Right hindlimb (tissue), 1 donor: ENCODE data around the gene TMEM44.
"Not testable (repeated sequence)": the region's sequence is repeated elsewhere in the genome, so short reads cannot be mapped to it uniquely, and the experiment has no call there.

Experiments used
- DNase-seq: peaks from one replicate; pipeline ENCODE4 v3.0.0-alpha.2; 2018

TMEM44 gene

DNA sequence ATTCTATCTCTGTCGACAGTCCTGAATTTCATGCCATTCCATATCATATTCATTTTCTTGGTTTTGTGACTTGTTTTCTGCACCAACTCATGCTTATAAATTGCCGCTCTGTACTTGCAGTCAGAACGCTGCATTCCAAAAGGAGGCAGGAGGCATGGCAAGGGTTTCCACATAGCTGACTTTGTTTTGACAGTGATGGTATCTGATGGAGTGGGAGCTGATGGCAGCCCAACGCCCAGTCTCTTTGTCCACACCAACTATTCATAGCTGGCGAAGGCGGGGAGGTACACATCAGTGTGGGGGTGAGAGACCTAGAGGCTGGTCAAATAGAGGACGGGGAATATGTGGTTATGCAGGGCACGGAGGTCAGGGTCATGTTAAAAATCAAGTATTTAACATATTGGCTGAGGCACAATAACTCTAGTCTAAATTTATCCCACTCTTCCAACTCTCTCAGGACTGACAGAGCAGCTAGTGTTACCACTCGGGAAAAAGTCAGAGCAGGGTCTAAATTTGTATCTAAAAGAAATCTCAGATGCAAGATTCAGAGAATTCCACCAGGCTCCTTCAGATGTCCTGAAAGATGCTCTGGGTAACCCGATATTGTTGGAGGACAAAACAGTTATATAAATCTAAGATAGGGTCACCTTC is 78.6 kb downstream of the TMEM44 start:
- DNase-seq, result no peak

DNA sequence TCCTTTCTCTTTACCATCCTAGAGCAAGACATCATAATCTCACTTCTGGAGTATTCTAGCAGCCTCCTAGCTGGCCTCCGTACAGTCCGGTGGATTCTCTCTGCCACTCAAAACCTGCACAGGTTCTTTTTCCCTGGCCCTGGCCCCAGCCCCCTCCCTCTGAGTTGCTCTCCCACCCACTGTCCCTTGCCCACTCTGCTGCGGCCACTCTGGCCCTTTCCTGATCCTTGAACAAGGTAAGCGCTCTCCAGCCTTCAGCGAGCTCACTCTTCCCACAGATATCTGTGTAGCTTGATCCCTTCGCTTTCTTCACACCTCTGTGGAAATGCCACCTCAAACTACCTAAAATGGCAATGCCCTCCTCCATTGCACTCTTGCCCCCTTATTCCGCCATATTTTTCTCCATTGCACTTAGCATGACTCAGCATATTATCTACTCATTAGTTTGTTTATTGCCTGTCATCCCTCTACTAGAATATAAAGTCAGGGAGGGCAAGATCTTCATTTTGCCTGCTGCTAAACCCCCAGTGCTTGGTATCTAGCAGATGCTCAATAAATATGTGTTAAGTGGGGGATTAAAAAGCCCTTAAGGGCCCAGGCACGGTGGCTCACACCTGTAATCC is 80.8 kb downstream of the TMEM44 start:
- no peak for DNase-seq

DNA sequence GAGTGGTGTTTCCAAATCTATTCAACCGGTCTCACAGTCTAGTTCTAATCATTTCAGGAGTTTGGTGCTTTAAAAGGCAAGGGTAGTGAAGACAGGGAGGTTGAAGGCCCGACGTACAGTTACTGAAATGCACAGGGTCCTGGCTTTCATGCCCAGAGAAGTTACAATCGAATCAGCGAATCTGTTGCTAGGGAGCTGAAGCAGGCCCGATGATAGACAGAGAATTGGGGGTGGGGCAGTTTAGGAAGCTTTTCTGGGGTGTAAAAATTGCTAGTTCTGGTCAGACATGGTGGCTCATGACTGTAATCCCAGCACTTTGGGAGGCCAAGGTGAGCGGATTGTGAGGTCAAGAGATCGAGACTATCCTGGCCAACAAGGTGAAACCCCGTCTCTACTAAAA is 83.4 kb downstream of the TMEM44 start:
- DNase-seq, result no peak

DNA sequence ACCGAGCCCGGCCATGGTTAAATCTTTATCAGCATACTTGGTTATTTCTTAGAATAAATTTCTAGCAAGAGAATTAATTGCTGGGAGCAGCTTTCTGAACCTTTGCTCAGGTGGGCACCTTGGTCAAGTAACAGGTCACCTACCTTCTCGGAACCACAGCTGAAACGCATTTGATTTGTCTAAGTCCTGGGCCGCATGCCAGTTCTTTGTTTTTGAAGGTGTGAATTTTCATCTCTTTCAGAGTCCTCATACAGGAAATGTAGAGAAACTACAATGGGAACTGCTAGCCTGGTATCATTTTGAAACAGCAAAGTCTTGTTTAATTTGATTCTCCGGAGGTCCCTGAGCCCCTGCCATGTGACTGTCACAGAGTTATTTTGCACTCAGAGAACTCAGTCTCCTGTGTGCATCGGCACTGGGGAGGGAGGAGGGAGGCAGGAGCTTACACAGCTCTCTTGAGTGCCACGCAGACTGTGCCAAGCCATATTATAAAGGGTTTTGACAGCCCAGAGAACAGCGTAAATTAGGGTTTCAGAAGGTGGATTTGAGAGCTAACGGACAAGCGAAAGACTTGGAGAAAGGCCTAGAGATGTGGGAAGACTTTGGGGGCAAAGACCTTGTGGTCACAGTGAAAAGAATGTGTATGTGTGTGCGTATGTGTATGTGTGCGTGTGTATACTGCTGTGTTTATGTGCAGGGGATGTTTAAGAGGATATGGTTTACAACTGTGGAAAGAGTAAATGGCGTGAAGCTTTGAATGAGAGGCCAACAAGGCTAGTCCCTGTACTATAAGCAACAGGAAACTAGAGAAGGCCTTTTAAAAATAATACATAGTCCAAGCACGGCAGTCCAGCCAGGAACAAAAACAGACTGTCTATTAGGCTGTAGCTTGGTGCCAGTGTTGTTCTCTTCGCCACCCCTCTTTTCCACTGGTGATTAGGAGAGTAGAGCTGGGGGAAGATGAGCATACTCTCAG is 84.6 kb downstream of the TMEM44 start:
- DNase-seq, result no peak

DNA sequence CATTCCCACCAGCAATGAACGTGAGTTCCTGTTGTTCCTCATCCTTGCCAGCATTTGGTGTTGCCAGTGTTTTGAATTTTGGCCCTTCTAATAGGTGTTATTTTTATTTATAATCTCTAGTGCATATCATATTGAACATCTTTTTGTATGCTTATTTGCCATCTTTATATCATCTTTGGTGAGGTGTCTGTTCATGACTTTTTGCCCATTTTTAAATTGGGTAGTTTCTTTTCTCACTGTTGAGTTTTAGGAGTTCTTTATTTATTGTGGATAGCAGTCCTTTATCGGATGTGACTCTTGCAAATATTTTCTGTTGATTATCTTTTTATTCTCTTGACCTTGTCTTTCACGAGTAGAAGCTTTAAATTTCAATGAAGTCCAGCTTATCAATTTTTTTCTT is 86.2 kb downstream of the TMEM44 start:
- no peak for DNase-seq

DNA sequence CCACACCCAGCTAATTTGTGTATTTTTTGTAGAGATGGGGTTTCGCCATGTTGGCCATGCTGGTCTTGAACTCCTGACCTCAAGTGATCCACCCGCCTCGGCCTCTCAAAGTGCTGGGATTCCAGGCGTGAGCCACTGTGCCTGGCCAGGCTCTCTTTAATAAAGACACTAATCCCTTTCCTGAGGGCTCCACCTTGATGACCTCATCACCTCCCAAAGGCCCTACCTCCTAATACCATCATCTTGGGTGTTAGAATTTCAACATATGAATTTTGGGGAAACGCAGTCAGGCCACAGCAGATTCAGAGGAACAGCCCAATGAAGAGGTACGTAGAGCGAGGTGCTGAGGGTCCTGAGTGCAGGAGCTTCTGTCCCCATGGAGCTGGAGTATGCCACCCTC is 87.7 kb downstream of the TMEM44 start:
- not testable (repeated sequence) for DNase-seq

DNA sequence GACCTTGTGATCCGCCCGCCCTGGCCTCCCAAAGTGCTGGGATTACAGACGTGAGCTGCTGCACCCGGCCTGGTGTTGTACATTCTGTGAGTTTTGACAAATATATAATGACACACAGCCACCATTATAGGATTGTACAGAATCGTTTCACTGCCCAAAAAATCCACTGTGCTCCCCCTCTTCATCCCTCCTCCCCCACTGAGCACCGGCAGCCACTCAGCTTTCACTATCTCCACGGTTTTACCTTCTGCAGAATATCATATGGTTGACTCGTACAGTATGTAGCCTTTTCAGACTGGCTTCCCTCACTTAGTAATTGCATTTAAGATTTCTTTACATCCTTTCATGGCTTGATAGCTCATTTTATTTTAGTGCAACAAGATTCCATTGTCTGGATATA is 89.7 kb downstream of the TMEM44 start:
- DNase-seq, result no peak

DNA sequence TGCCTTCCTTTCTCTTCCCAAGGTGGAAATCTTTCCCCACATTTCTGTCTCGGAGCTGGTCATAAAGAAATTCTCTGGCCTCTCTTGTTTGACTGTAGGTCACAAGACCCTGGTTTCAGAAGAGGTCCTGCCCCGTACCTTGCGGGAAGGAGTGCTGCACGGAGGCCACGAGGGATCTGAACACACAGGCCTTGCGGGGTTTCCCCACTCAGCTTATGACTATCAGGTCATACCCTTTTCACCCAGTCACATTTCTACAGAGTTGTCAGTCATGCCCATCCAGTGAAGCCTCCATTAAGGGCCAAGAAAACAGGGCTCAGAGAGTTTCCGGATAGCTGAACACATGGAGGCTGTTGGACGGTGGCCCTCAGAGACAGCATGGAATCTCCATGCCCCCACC is 91.7 kb downstream of the TMEM44 start:
- no peak for DNase-seq

DNA sequence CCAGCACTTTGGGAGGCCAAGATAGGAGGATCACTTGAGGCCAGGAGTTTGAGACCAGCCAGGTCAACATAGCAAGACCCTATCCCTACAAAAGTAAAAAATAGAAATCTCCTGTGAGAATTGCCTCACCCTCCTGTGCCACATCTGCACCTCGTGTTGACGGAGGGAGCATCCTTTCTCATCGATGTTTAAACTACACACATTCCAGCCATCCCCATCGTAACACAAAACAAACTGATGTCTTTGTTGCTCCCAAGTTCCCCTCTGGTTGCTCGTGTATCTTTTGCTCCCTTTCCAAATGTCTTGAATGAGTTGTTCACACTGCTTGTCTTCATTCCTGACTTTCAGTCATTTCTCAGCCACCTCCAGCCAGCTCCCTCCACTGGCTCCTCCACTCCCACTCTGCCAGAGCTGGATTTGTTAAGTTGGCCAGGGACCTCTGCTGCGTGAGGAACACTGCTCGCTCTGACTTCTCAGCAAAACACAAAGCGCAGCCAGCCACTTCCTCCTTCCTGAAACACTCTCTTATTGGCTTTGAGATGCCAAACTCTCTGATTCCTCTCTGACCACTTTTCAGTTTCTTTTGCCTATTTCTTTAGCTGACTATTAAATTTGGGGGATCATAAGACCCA is 92.8 kb downstream of the TMEM44 start:
- DNase-seq, result no peak

DNA sequence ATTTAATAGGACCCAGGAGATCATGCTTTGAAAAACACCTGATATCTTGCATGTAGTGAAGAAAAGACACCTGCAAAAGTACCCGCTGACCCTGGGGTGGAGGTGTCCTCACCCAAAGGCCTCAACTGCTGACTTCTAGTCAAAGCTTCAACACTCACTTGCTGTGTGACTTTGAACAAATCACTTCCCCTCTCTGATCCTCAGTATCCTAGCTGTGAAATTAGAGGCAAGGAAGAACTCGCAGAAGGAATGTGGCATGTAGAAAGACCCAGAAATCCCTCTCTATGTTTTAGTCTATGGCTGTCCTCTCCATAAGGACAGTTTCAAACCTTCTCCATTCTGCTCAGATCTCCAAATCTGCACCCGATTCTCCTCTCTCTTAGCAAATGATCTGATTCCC is 93.7 kb downstream of the TMEM44 start:
- no peak for DNase-seq

DNA sequence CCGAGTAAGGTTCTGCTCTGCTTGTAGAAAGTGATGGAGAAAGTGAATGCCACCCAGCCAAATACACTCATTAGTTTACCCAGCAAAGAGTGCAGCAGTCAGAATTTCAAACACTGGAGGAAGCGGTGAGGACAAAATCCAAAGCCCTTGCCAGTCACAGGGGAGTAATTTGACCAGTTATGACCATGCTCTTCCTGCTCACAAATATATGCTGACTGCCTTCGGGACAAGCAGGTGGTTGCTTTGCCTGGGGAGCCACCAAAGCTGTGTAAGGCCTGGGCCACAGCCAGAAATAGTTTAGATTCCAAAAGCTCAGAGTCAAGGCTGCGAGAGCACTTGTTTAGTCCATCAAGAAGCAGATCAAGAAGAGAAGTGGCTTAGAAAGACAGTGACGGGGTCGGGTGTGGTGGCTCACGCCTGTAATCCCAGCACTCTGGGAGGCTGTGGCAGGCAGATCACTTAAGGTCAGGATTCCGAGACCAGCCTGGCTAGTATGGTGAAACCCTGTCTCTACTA is 95.4 kb downstream of the TMEM44 start:
- DNase-seq, result peak; percentile 74
